ENCODE data around the gene DLX1. TPM values are rescaled to one million over a fixed set of nuclear protein-coding genes. Genes with fewer than 3 reads are reported as not detected.

The DLX1 gene
- under 1 TPM in 1 of 3 donors, not detected in 2; 0.29 TPM for total RNA-seq

GRCh38 chr2:172085460-172086159 is at the start of gene DLX1:
TSS of gene DLX1 (plus strand) at chr2:172085507. CDS start at chr2:172085678, 171 bp downstream.
- intact Hi-C loops (cut with DNase I; ENCODE audit: low total_unique reads): no loop called here
- peaks cover 8 to 25% of the 10 kb centered on the region in 2 donors for H3K4me1 ChIP-seq
- H3K9me3 ChIP-seq: peaks cover 0 to 6% of the 10 kb centered on the region in 2 donors
- peak within 1 kb of the TSS; percentile 33 to 70 (median 40) for H3K4me3 ChIP-seq
- H3K36me3 ChIP-seq: no peaks in the 10 kb centered on the region
- H3K27me3 ChIP-seq: peaks cover 24 to 100% of the 10 kb centered on the region in 2 donors
- no peak within 1 kb of the TSS for H3K27ac ChIP-seq
- DNase-seq (ENCODE audit: low spot score in 2 of 2): no peak
- TF ChIP-seq CTCF (IDR thresholded peaks at IDR 0.05): no peak
- no peak for TF ChIP-seq POLR2AphosphoS5 (IDR thresholded peaks at IDR 0.05)
- no peak for TF ChIP-seq POLR2A (IDR thresholded peaks at IDR 0.05)

GRCh38 chr2:172038121-172038520 is 47.2 kb upstream of the DLX1 start:
- intact Hi-C loops (cut with DNase I; ENCODE audit: low total_unique reads): no loop called here
- Histone ChIP-seq H3K4me1 (no peaks in the 10 kb centered on the region), H3K27me3 (no peaks in the 10 kb centered on the region), H3K4me3 (no peak overlapping the region), H3K9me3 (no peaks in the 10 kb centered on the region), H3K27ac (no peak overlapping the region), H3K36me3 (no peaks in the 10 kb centered on the region)
- no peak for DNase-seq (ENCODE audit: low spot score in 2 of 2)
- TF ChIP-seq POLR2A (IDR thresholded peaks at IDR 0.05): no peak
- no peak for TF ChIP-seq CTCF (IDR thresholded peaks at IDR 0.05)
- no peak for TF ChIP-seq POLR2AphosphoS5 (IDR thresholded peaks at IDR 0.05)

GRCh38 chr2:172038604-172039003 is 46.7 kb upstream of the DLX1 start:
- no peak for TF ChIP-seq POLR2AphosphoS5 (IDR thresholded peaks at IDR 0.05)
- TF ChIP-seq POLR2A (IDR thresholded peaks at IDR 0.05): no peak
- no peak for TF ChIP-seq CTCF (IDR thresholded peaks at IDR 0.05)
- Histone ChIP-seq H3K4me3 (no peak overlapping the region), H3K36me3 (no peaks in the 10 kb centered on the region), H3K27ac (no peak overlapping the region), H3K27me3 (no peaks in the 10 kb centered on the region), H3K4me1 (no peaks in the 10 kb centered on the region), H3K9me3 (no peaks in the 10 kb centered on the region)
- DNase-seq (ENCODE audit: low spot score in 2 of 2): no peak
- intact Hi-C loops (cut with DNase I; ENCODE audit: low total_unique reads): no loop called here

- H3K27me3 ChIP-seq: no peaks in the 10 kb centered on the region
- no peak for DNase-seq (ENCODE audit: low spot score in 2 of 2)
- H3K36me3 ChIP-seq: no peaks in the 10 kb centered on the region
- intact Hi-C loops (cut with DNase I; ENCODE audit: low total_unique reads): no loop called here
- no peak overlapping the region for H3K27ac ChIP-seq
- H3K4me3 ChIP-seq: no peak overlapping the region
- TF ChIP-seq POLR2AphosphoS5 (IDR thresholded peaks at IDR 0.05) (no peak), POLR2A (IDR thresholded peaks at IDR 0.05) (no peak), CTCF (IDR thresholded peaks at IDR 0.05) (no peak)
- H3K4me1 ChIP-seq: no peaks in the 10 kb centered on the region
- H3K9me3 ChIP-seq: no peaks in the 10 kb centered on the region
Measured at GRCh38 chr2:172039011-172039704, 46.1 kb upstream of the DLX1 start.

GRCh38 chr2:172040311-172040710 is 45.0 kb upstream of the DLX1 start:
- Histone ChIP-seq H3K4me1 (no peaks in the 10 kb centered on the region), H3K36me3 (no peaks in the 10 kb centered on the region), H3K9me3 (no peaks in the 10 kb centered on the region), H3K27ac (no peak overlapping the region), H3K27me3 (no peaks in the 10 kb centered on the region), H3K4me3 (no peak overlapping the region)
- TF ChIP-seq POLR2A (IDR thresholded peaks at IDR 0.05) (no peak), CTCF (IDR thresholded peaks at IDR 0.05) (no peak), POLR2AphosphoS5 (IDR thresholded peaks at IDR 0.05) (no peak)
- intact Hi-C loops (cut with DNase I; ENCODE audit: low total_unique reads): no loop called here
- DNase-seq (ENCODE audit: low spot score in 2 of 2): no peak

All from breast epithelium (tissue), 4 donors.